Retinal pigment epithelial cell (primary cell): ENCODE measurements around the gene SENP6.
A peak's percentile ranks its signal among the peaks of the same experiment; 100 is the strongest.

Experiments used
- DNase-seq: peaks from one replicate; pipeline ENCODE4 v3.0.0-alpha.2; 2010; ENCODE audit warnings: low read depth
- H3K4me3 ChIP-seq: 2 replicates; pipeline ENCODE4 v1.5.1; 2011; ENCODE audit warnings: mild to moderate bottlenecking, low read length, control low read depth, moderate library complexity
- CTCF ChIP-seq: conservative IDR thresholded peaks from 2 replicates; pipeline ENCODE4 v1.5.1; 2011; ENCODE audit warnings: low read depth, low read length, control low read depth, inconsistent platforms

The SENP6 gene

DNA sequence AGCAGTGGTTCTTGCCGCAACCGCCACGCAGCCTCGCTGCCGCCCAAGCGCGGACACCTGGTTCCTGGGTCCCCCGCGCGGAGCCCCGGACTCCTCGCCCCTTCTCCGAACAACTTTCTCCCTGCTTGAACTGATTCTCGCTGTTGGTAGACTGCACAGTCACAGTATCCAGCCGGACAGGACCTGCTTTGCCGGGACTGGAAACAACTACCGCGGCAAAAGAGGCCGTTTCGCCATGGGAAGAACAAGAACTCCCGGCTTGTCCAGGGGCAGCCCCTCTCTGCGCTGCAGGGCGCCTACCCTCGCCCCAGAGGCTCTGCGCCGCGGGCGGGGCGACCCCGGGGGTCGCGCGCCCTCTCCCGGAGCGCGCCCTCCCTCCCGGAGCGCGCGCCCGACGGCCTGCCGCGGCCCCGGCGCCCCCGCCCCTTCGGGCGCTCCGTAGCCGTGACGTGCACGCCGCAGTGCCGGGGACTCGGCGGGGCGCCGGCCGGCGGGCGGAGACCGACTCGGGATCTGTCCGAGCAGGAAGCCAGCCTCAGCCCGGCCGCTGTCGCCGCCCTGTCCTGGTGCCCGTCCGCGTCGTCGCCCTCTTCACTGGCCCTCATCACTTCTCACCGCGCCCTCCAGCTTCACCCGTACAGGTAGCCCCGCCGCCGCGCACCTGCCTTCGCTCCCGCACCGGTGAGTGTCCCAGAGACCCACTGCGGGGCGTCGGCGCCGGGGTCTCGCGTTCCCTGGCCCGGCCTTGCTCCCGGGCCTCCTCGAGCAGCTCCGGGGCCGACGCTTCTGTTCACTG, 147.3 kb downstream of the SENP6 start, which contains the start of gene MYO6:
Gene MYO6, plus strand, starts transcription at position 497 of the 796 bp plus-strand sequence. CDS start 68,309 bp downstream, outside the sequence.
- H3K4me3 ChIP-seq: peak within 1 kb of the TSS; percentile 86
- no peak for DNase-seq
- TF ChIP-seq CTCF: no peak

- no peak for DNase-seq
- H3K4me3 ChIP-seq: no peak overlapping the region
- no peak for TF ChIP-seq CTCF
Measured at GRCh38 chr6:75751443-75751842, 149.8 kb downstream of the SENP6 start.

DNA sequence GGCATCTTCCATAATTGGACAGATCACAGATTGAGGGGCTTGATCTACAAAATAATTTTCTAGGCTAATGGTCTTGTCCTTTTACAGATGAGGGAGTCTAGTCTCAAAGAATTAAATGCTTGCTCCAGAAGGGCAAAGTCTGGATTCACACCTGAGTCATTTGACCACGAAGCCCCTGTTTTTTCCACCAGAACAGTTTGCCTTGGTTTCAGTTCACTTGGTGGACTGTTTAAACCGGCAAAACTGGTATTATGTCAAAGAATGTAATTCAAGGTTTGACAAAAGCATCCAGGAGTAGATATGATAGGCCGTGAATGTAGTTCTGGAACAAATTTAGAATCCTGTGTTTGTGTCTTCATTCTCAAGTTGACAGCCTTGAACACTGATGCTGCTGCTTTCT, 150.7 kb downstream of the SENP6 start:
- H3K4me3 ChIP-seq: no peak overlapping the region
- TF ChIP-seq CTCF: no peak
- no peak for DNase-seq

DNA sequence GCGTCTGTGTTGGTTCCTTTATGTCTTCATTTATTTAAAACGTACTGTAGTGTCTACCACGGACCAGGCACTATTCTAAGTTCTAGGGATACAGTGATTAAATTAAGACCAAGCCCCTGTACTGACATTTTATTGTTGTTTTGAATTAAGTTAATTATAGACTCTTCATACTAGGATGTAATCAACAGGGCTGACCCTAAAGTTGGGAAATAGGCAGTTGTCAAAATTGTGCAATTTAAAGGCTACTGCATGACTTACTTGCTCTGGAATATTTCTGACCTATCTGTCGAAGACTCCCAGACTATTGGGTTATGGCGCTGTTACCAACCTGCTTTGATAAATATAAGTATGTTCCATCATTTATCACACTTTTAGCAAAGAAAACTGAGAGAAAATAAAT, 154.0 kb downstream of the SENP6 start:
- no peak for DNase-seq
- no peak for TF ChIP-seq CTCF
- no peak overlapping the region for H3K4me3 ChIP-seq

- DNase-seq: no peak
- no peak for TF ChIP-seq CTCF
- no peak overlapping the region for H3K4me3 ChIP-seq
Measured at GRCh38 chr6:75757295-75757694, 155.6 kb downstream of the SENP6 start.

- DNase-seq: no peak
- no peak for TF ChIP-seq CTCF
- H3K4me3 ChIP-seq: no peak overlapping the region
Measured at GRCh38 chr6:75758061-75758460, 156.4 kb downstream of the SENP6 start.

- DNase-seq: no peak
- no peak overlapping the region for H3K4me3 ChIP-seq
- no peak for TF ChIP-seq CTCF
Measured at GRCh38 chr6:75759207-75759606, 157.5 kb downstream of the SENP6 start.
